Naive thymus-derived CD4-positive, alpha-beta T cell (primary cell): ENCODE measurements around the gene ARID1A. TPM values are rescaled to one million over a fixed set of nuclear protein-coding genes. Genes with fewer than 3 reads are reported as not detected.

ENCODE experiments used
- ATAC-seq: fragments of 150-1000 bp; cut with Tn5 transposase; 2 replicates; pipeline ENCODE4 v1.10.0; 2021; ENCODE audit warnings: mild to moderate bottlenecking, moderate library complexity
- CTCF ChIA-PET: fragments of 350-600 bp; sonication (Branson Sonifier 250); formaldehyde crosslinking; loops from one replicate; lab custom pipeline; 2021; ENCODE audit warnings: antibody characterized with exemption; lab: Charles Lee
- POLR2A ChIA-PET: fragments of 350-600 bp; sonication (Branson Sonifier 250); formaldehyde crosslinking; loops from one replicate; lab custom pipeline; 2021; ENCODE audit warnings: antibody characterized with exemption, inconsistent platforms; lab: Charles Lee
- DNase-seq, 9 donors: peaks; one replicate each; pipeline versions ENCODE4 v3.0.0 to v3.0.0-alpha.2; 2020 to 2022; ENCODE audit warnings: mixed read lengths in 1 of 9
- H3K27ac ChIP-seq: one replicate; pipeline ENCODE4 v1.7.0; 2013; ENCODE audit warnings: mild to moderate bottlenecking, low read depth, low read length, moderate library complexity
- H3K27me3 ChIP-seq, 2 donors: one replicate each; pipeline ENCODE4 v1.7.0; 2013; ENCODE audit warnings: low read length in 2 of 2, mild to moderate bottlenecking in 2 of 2, moderate library complexity in 2 of 2; ENCODE audit not compliant: control insufficient read depth in 2 of 2, insufficient read depth in 2 of 2
- H3K36me3 ChIP-seq, 3 experiments: 1 replicate in 2 of 3; 2 replicates in 1 of 3; pipeline ENCODE4 v1.7.0; 2013; ENCODE audit warnings: low read length in 3 of 3, mild to moderate bottlenecking in 3 of 3, moderate library complexity in 1 of 3; ENCODE audit not compliant: insufficient read depth in 3 of 3, control insufficient read depth in 2 of 3
- H3K4me1 ChIP-seq, 2 donors: one replicate each; pipeline ENCODE4 v1.7.0; 2013; ENCODE audit warnings: low read length in 2 of 2, mild to moderate bottlenecking in 2 of 2, moderate library complexity in 1 of 2; ENCODE audit not compliant: control insufficient read depth in 2 of 2, insufficient read depth in 2 of 2
- H3K4me3 ChIP-seq: 2 replicates; pipeline ENCODE4 v1.7.0; 2013; ENCODE audit warnings: mild to moderate bottlenecking, low read length
- H3K9me3 ChIP-seq, 3 experiments: 1 replicate in 2 of 3; 2 replicates in 1 of 3; pipeline ENCODE4 v1.7.0; 2013; ENCODE audit warnings: low read length in 3 of 3; ENCODE audit not compliant: control insufficient read depth in 2 of 3
- H3K27ac Mint-ChIP-seq, 9 donors: one replicate each; pipeline ENCODE4 v1.8.0; 2020 to 2022; ENCODE audit warnings: mixed read lengths in 9 of 9, mild to moderate bottlenecking in 8 of 9, moderate library complexity in 5 of 9, inconsistent platforms in 2 of 9
- H3K27me3 Mint-ChIP-seq, 5 donors: one replicate each; pipeline ENCODE4 v1.8.0; 2021 to 2022; ENCODE audit warnings: mixed read lengths in 5 of 5, mild to moderate bottlenecking in 1 of 5
- H3K36me3 Mint-ChIP-seq, 5 donors: one replicate each; pipeline ENCODE4 v1.8.0; 2020 to 2022; ENCODE audit warnings: mixed read lengths in 5 of 5, mild to moderate bottlenecking in 3 of 5, inconsistent platforms in 1 of 5
- H3K4me1 Mint-ChIP-seq, 7 donors: one replicate each; pipeline ENCODE4 v1.8.0; 2020 to 2022; ENCODE audit warnings: mixed read lengths in 7 of 7, mild to moderate bottlenecking in 3 of 7, inconsistent platforms in 1 of 7
- H3K4me3 Mint-ChIP-seq, 10 donors: one replicate each; pipeline ENCODE4 v1.8.0; 2020 to 2022; ENCODE audit warnings: mild to moderate bottlenecking in 10 of 10, mixed read lengths in 10 of 10, moderate library complexity in 6 of 10, inconsistent platforms in 2 of 10
- H3K9me3 Mint-ChIP-seq, 11 donors: one replicate each; pipeline ENCODE4 v1.8.0; 2020 to 2022; ENCODE audit warnings: mixed read lengths in 11 of 11, mild to moderate bottlenecking in 4 of 11, inconsistent platforms in 1 of 11, moderate library complexity in 1 of 11
- intact Hi-C, 2 donors: fragments of 100-400 bp; cut with micrococcal nuclease; formaldehyde crosslinking; loops; one replicate each; pipeline ENCODE4 v1.15.1; 2023
- polyA plus RNA-seq, 2 donors: library from polyadenylated mRNA; unstranded; fragments of 300-500 nt; fragmentation: Illumina TruSeq; gene quantifications; one replicate each; pipeline ENCODE4 v1.2.3, GENCODE V29; 2021
- total RNA-seq, 6 experiments: library from RNA in 5 of 6; stranded (reverse) in 5 of 6; gene quantifications; 1 replicate in 5 of 6; 2 replicates in 1 of 6; pipeline ENCODE4 v1.2.3 and lab custom pipeline; 2021 to 2026

The ARID1A gene
- total and polyA plus RNA-seq, 7 experiments from 2014 or later = 22.3 to 148 (median 127) TPM

- Mint-ChIP-seq H3K4me3 (peak overlapping the region in 8 of 10 donors; percentile 10 to 83 (median 43)), H3K4me1 (peaks cover 69 to 95% (median 89%) of the 10 kb centered on the region in 7 donors), H3K36me3 (peaks cover 4 to 18% (median 14%) of the 10 kb centered on the region in 5 donors), H3K27me3 (no peaks in the 10 kb centered on the region), H3K9me3 (peaks cover 0 to 1% (median 0%) of the 10 kb centered on the region in 11 donors), H3K27ac (peak overlapping the region in 8 of 9 donors; percentile 32 to 84 (median 80))
- Histone ChIP-seq H3K27ac (peak overlapping the region; percentile 27), H3K4me3 (no peak overlapping the region), H3K4me1 (peaks cover 51 to 57% of the 10 kb centered on the region in 2 donors), H3K36me3 (peaks cover 12 to 32% (median 17%) of the 10 kb centered on the region in 3 experiments), H3K9me3 (no peaks in the 10 kb centered on the region), H3K27me3 (no peaks in the 10 kb centered on the region)
- DNase-seq = no peak
- ATAC-seq = no peak
- ChIA-PET CTCF (interaction anchor here (0.6 to 2.4 kb wide), 8 partner anchors 12 to 1578 kb away, joined by 3 to 19 read pairs (median 4); no protein-coding TSS in a partner anchor), POLR2A (interaction anchor here (0.8 to 5.6 kb wide), 10 partner anchors 10 to 615 kb away, joined by 3 to 31 read pairs (median 6); partner anchors contain the start of genes ARID1A and PIGV)
- intact Hi-C loops = no loop called here
These were observed 31.7 kb downstream of the ARID1A start for GRCh38 chr1:26727476-26727875.

GRCh38 chr1:26728645-26729044, 32.8 kb downstream of the ARID1A start:
- DNase-seq (no peak), ATAC-seq (no peak)
- ChIA-PET CTCF (interaction anchor here (1.2 to 2.4 kb wide), 6 partner anchors 14 to 61 kb away, joined by 3 to 19 read pairs (median 4); no protein-coding TSS in a partner anchor), POLR2A (interaction anchor here (1.1 to 5.6 kb wide), 7 partner anchors 9 to 36 kb away, joined by 4 to 31 read pairs (median 6); partner anchors contain the start of gene ARID1A)
- H3K4me1 Mint-ChIP-seq = peaks cover 68 to 95% (median 89%) of the 10 kb centered on the region in 7 donors
- H3K36me3 Mint-ChIP-seq = peaks cover 4 to 21% (median 18%) of the 10 kb centered on the region in 5 donors
- intact Hi-C loops = no loop called here
- peak overlapping the region in 8 of 9 donors; percentile 32 to 84 (median 80) for H3K27ac Mint-ChIP-seq
- H3K9me3 ChIP-seq = no peaks in the 10 kb centered on the region
- H3K27ac ChIP-seq = peak overlapping the region; percentile 32
- H3K36me3 ChIP-seq = peaks cover 17 to 43% (median 18%) of the 10 kb centered on the region in 3 experiments
- no peak overlapping the region for H3K4me3 ChIP-seq
- no peaks in the 10 kb centered on the region for H3K9me3 Mint-ChIP-seq
- no peaks in the 10 kb centered on the region for H3K27me3 ChIP-seq
- H3K4me3 Mint-ChIP-seq = peak overlapping the region in 7 of 10 donors; percentile 2 to 83 (median 39)
- H3K27me3 Mint-ChIP-seq = no peaks in the 10 kb centered on the region
- H3K4me1 ChIP-seq = peaks cover 40 to 51% of the 10 kb centered on the region in 2 donors

- Histone ChIP-seq H3K9me3 (no peaks in the 10 kb centered on the region), H3K4me1 (peaks cover 40 to 49% of the 10 kb centered on the region in 2 donors), H3K36me3 (peaks cover 17 to 53% (median 26%) of the 10 kb centered on the region in 3 experiments), H3K27me3 (no peaks in the 10 kb centered on the region), H3K27ac (no peak overlapping the region), H3K4me3 (no peak overlapping the region)
- CTCF ChIA-PET = interaction anchor here (0.9 to 2.4 kb wide), 4 partner anchors 15 to 60 kb away, joined by 3 to 19 read pairs (median 4); no protein-coding TSS in a partner anchor
- POLR2A ChIA-PET = interaction anchor here (1.6 to 5.6 kb wide), 4 partner anchors 14 to 37 kb away, joined by 4 to 31 read pairs (median 12); partner anchors contain the start of gene ARID1A
- no peaks in the 10 kb centered on the region for H3K9me3 Mint-ChIP-seq
- intact Hi-C loops = no loop called here
- no peaks in the 10 kb centered on the region for H3K27me3 Mint-ChIP-seq
- peaks cover 4 to 30% (median 23%) of the 10 kb centered on the region in 5 donors for H3K36me3 Mint-ChIP-seq
- H3K27ac Mint-ChIP-seq = peak overlapping the region in 5 of 9 donors; percentile 63 to 84 (median 82)
- ATAC-seq (no peak), DNase-seq (no peak)
- H3K4me1 Mint-ChIP-seq = peaks cover 68 to 95% (median 89%) of the 10 kb centered on the region in 7 donors
- H3K4me3 Mint-ChIP-seq = no peak overlapping the region
These were observed 33.8 kb downstream of the ARID1A start for GRCh38 chr1:26729633-26730032.

DNA sequence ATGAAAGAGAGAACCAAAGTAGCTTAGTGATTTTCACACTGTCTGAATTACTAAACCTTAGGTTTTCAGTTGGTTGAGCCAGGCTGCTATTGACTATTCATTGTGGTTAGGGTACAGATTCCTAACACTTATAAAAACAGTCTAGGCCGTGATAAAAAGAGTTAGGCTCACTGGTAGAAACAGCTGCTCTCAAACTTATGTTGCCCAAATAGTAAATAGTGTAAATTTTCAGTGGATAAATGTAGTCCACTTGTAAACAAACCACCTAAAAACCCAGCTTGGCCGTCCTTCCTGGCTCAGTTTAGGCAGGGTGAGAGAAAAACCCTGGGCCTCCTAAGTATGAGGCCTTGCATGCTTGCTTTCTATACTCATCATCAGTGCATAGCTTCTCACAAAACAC, 34.9 kb downstream of the ARID1A start:
- H3K36me3 ChIP-seq = peaks cover 17 to 61% (median 28%) of the 10 kb centered on the region in 3 experiments
- H3K4me3 Mint-ChIP-seq = no peak overlapping the region
- H3K27ac ChIP-seq = no peak overlapping the region
- ChIA-PET POLR2A (interaction anchor here (0.8 to 5.6 kb wide), 4 partner anchors 13 to 129 kb away, joined by 3 to 31 read pairs (median 10); partner anchors contain the start of gene ARID1A), CTCF (interaction anchor here (0.5 to 0.6 kb wide), 2 partner anchors 48 to 139 kb away, joined by 3 to 4 read pairs; no protein-coding TSS in a partner anchor)
- intact Hi-C loops = no loop called here
- no peak overlapping the region for H3K4me3 ChIP-seq
- peaks cover 35 to 44% of the 10 kb centered on the region in 2 donors for H3K4me1 ChIP-seq
- H3K9me3 ChIP-seq = no peaks in the 10 kb centered on the region
- H3K27me3 Mint-ChIP-seq = no peaks in the 10 kb centered on the region
- H3K27me3 ChIP-seq = no peaks in the 10 kb centered on the region
- H3K4me1 Mint-ChIP-seq = peaks cover 68 to 91% (median 84%) of the 10 kb centered on the region in 7 donors
- H3K9me3 Mint-ChIP-seq = peaks cover 0 to 1% (median 0%) of the 10 kb centered on the region in 11 donors
- ATAC-seq (no peak), DNase-seq (no peak)
- peak overlapping the region in 7 of 9 donors; percentile 12 to 91 (median 78) for H3K27ac Mint-ChIP-seq
- peaks cover 4 to 33% (median 26%) of the 10 kb centered on the region in 5 donors for H3K36me3 Mint-ChIP-seq

GRCh38 chr1:26731233-26731902, 35.6 kb downstream of the ARID1A start:
- H3K27me3 Mint-ChIP-seq = no peaks in the 10 kb centered on the region
- ATAC-seq (no peak), DNase-seq (no peak)
- peak overlapping the region in 3 of 10 donors; percentile 17 to 49 (median 28) for H3K4me3 Mint-ChIP-seq
- H3K9me3 Mint-ChIP-seq = peaks cover 0 to 2% (median 0%) of the 10 kb centered on the region in 11 donors
- intact Hi-C loops = no loop called here
- Histone ChIP-seq H3K27ac (no peak overlapping the region), H3K4me1 (peaks cover 33 to 37% of the 10 kb centered on the region in 2 donors), H3K9me3 (no peaks in the 10 kb centered on the region), H3K36me3 (peaks cover 17 to 65% (median 28%) of the 10 kb centered on the region in 3 experiments), H3K27me3 (no peaks in the 10 kb centered on the region), H3K4me3 (no peak overlapping the region)
- H3K36me3 Mint-ChIP-seq = peaks cover 4 to 36% (median 27%) of the 10 kb centered on the region in 5 donors
- peaks cover 64 to 88% (median 83%) of the 10 kb centered on the region in 7 donors for H3K4me1 Mint-ChIP-seq
- CTCF ChIA-PET = interaction anchor here (0.5 to 0.9 kb wide), 2 partner anchors 10 to 162 kb away, joined by 3 read pairs; no protein-coding TSS in a partner anchor
- POLR2A ChIA-PET = interaction anchor here (5.6 kb wide), 1 partner anchor 33 kb away, joined by 31 read pairs; the partner anchor contains the start of gene ARID1A
- peak overlapping the region in 8 of 9 donors; percentile 12 to 91 (median 81) for H3K27ac Mint-ChIP-seq

DNA sequence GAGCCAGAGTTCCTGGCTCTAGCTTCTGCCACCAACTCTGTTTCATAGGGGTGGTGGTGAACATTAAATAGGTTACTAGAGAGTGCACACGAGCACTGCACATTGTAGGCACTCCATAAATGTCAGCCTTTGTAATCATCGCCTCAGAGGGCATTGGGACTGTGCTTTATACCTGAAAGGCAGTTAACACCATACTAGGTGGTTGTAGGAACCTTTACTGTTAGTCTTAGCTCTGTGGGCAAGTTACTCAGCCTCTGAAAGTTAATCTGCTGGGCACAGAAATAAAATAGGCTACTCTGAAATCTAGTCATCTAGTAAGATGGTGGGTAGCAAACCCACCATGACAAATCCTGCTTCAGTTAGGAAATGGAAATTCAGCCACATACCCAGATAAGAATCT, 37.6 kb downstream of the ARID1A start:
- intact Hi-C loops = loop anchor here in 1 of 2 donors (1.0 kb wide), 1 partner anchor 11 kb away; no protein-coding TSS in a partner anchor
- DNase-seq (no peak), ATAC-seq (no peak)
- Histone ChIP-seq H3K9me3 (no peaks in the 10 kb centered on the region), H3K4me3 (no peak overlapping the region), H3K27ac (peak overlapping the region; percentile 45), H3K27me3 (no peaks in the 10 kb centered on the region), H3K36me3 (peaks cover 17 to 73% (median 28%) of the 10 kb centered on the region in 3 experiments), H3K4me1 (peaks cover 17 to 26% of the 10 kb centered on the region in 2 donors)
- Mint-ChIP-seq H3K27ac (peak overlapping the region; percentile 62 to 89 (median 79)), H3K4me1 (peaks cover 47 to 80% (median 69%) of the 10 kb centered on the region in 7 donors), H3K9me3 (peaks cover 0 to 2% (median 0%) of the 10 kb centered on the region in 11 donors), H3K36me3 (peaks cover 4 to 36% (median 27%) of the 10 kb centered on the region in 5 donors), H3K4me3 (peak overlapping the region in 6 of 10 donors; percentile 2 to 56 (median 31)), H3K27me3 (no peaks in the 10 kb centered on the region)
- POLR2A ChIA-PET = interaction anchor here (0.9 kb wide), 1 partner anchor 10 kb away, joined by 3 read pairs; no protein-coding TSS in a partner anchor
- CTCF ChIA-PET = interaction anchor here (0.7 to 1.2 kb wide), 2 partner anchors 55 to 181 kb away, joined by 3 to 4 read pairs; no protein-coding TSS in a partner anchor
